ENCODE measurements around the gene KCNN4. TPM values are rescaled to one million over a fixed set of nuclear protein-coding genes. Genes with fewer than 3 reads are reported as not detected.
A peak's percentile ranks its signal among the peaks of the same experiment; 100 is the strongest.
"Not testable (repeated sequence)": the region's sequence is repeated elsewhere in the genome, so short reads cannot be mapped to it uniquely, and the experiment has no call there.

Gene KCNN4
- total RNA-seq, 4 donors from 2014 or later: 0.77 to 9.2 (median 5.6) TPM

GRCh38 chr19:43766755-43767043 is 14.1 kb downstream of the KCNN4 start:
- intact Hi-C loops (cut with DNase I; ENCODE audit: low total_unique reads): no loop called here

GRCh38 chr19:43765109-43765876 is 15.5 kb downstream of the KCNN4 start:
- H3K4me3 ChIP-seq: no peak overlapping the region
- intact Hi-C loops (cut with DNase I; ENCODE audit: low total_unique reads): no loop called here
- DNase-seq: peak; percentile 30 to 39
- peak overlapping the region; percentile 16 to 53 for H3K27ac ChIP-seq
- H3K27me3 ChIP-seq: no peaks in the 10 kb centered on the region
- H3K4me1 ChIP-seq: no peaks in the 10 kb centered on the region
- H3K9me3 ChIP-seq: no peaks in the 10 kb centered on the region
- no peaks in the 10 kb centered on the region for H3K36me3 ChIP-seq
- TF ChIP-seq CTCF (IDR thresholded peaks at IDR 0.05) (no peak), POLR2A (IDR thresholded peaks at IDR 0.05) (no peak)

More at GRCh38 chr19:43766755-43767043, 14.1 kb downstream of the KCNN4 start:
- no peak overlapping the region for H3K4me3 ChIP-seq
- no peak for TF ChIP-seq CTCF (IDR thresholded peaks at IDR 0.05)
- TF ChIP-seq POLR2A (IDR thresholded peaks at IDR 0.05): no peak
- no peaks in the 10 kb centered on the region for H3K36me3 ChIP-seq
- H3K4me1 ChIP-seq: no peaks in the 10 kb centered on the region
- no peak overlapping the region for H3K27ac ChIP-seq
- no peaks in the 10 kb centered on the region for H3K27me3 ChIP-seq
- no peak for DNase-seq
- H3K9me3 ChIP-seq: no peaks in the 10 kb centered on the region

GRCh38 chr19:43764684-43765083 is 16.1 kb downstream of the KCNN4 start:
- not testable (repeated sequence) for H3K4me3 ChIP-seq

DNA sequence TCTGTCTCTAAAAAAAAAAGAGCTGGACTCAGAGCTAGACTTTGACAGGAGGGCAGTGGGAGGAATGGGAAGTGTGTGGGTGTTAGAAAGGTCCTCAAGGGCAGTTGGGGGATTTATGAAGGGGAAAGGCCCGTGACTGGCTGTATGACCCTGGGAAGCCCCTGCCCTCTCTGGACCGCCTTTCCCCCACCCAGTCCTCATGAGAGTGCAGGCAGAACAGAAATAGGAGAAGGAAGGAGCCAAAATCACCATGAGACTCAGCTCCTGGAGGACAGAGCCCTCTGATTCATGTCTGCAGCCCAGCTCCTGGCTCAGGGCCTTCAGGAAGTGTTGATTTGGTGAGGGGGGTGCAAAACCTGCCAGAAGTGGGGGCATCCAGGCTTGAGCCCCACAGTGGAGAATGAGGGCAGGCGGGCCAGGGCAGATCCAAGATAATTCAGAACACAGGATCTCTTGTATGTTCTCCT is 17.3 kb downstream of the KCNN4 start:
- no peak for DNase-seq
- Histone ChIP-seq H3K9me3 (no peaks in the 10 kb centered on the region), H3K4me1 (no peaks in the 10 kb centered on the region), H3K4me3 (no peak overlapping the region), H3K27ac (no peak overlapping the region), H3K27me3 (no peaks in the 10 kb centered on the region), H3K36me3 (no peaks in the 10 kb centered on the region)
- TF ChIP-seq CTCF (IDR thresholded peaks at IDR 0.05) (no peak), POLR2A (IDR thresholded peaks at IDR 0.05) (no peak)
- intact Hi-C loops (cut with DNase I; ENCODE audit: low total_unique reads): no loop called here

More at GRCh38 chr19:43764684-43765083, 16.1 kb downstream of the KCNN4 start:
- H3K4me1 ChIP-seq; H3K9me3 ChIP-seq; DNase-seq; H3K27me3 ChIP-seq; intact Hi-C loops (cut with DNase I; ENCODE audit: low total_unique reads); H3K36me3 ChIP-seq: not testable (repeated sequence)
- peak overlapping the region in 1 of 2 donors; percentile 53 for H3K27ac ChIP-seq

DNA sequence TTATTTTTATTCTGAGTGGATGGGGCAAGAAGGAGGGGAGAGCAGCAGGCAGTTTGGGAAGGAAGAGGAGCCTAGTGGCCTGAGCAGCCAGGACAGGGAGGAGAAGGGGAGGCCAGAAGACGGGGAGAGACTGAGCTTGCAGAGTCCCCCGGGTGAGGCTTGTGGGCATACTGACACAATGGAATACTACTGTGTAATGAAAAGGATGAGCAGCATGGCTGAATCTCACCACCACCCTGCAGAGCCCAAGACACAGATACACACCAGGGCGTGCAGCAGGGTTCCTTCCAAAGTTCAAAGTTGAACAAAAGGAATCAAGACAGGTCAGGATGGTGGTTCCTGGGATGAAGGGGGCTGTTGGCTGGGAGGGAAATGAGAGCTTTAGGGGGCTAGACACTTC is 18.0 kb downstream of the KCNN4 start:
- Histone ChIP-seq H3K9me3 (no peaks in the 10 kb centered on the region), H3K27me3 (no peaks in the 10 kb centered on the region), H3K4me3 (no peak overlapping the region), H3K36me3 (no peaks in the 10 kb centered on the region), H3K4me1 (no peaks in the 10 kb centered on the region), H3K27ac (no peak overlapping the region)
- TF ChIP-seq CTCF (IDR thresholded peaks at IDR 0.05): no peak
- no peak for TF ChIP-seq POLR2A (IDR thresholded peaks at IDR 0.05)
- DNase-seq: no peak
- intact Hi-C loops (cut with DNase I; ENCODE audit: low total_unique reads): no loop called here
